SKM-1 (cell line): ENCODE measurements around the gene SPEG.

ENCODE experiments used
- DNase-seq: peaks from one replicate; lab custom pipeline; 2025; ENCODE audit not compliant: unreplicated experiment; lab: John Stamatoyannopoulos, UW

Gene SPEG

GRCh38 chr2:219493086-219493485 is 58.4 kb downstream of the SPEG start:
- no peak for DNase-seq

DNA sequence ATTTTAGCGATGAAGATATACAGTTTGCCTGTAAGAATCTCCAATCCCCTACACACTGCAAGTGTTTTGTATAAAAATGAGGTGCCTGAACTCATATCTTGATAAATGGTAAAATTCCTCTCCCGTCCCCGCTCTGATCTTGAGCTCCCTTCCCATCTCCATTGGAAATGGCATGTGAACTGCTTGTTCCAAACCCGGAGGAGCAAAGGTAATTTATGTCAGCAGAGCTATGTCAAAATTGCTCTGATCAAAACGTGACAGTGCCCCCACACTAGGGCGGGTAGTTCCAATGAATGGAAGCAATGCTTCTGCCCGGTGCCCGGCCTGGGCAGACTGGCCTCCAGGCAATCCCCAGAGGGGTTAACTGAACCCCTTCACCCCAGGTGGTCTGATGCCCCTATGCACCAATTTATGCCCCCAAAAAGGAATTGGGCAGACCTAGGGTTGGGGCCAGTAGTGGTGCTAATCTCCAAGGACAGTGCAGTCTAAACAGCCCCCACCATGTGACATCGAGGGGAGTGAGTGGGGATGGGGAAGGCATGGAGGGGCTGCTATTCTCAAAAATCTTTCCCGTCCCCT is 60.4 kb downstream of the SPEG start:
- DNase-seq = no peak

- DNase-seq = peak; percentile 69
Observed at GRCh38 chr2:219495531-219496122, 61.0 kb downstream of the SPEG start.

DNA sequence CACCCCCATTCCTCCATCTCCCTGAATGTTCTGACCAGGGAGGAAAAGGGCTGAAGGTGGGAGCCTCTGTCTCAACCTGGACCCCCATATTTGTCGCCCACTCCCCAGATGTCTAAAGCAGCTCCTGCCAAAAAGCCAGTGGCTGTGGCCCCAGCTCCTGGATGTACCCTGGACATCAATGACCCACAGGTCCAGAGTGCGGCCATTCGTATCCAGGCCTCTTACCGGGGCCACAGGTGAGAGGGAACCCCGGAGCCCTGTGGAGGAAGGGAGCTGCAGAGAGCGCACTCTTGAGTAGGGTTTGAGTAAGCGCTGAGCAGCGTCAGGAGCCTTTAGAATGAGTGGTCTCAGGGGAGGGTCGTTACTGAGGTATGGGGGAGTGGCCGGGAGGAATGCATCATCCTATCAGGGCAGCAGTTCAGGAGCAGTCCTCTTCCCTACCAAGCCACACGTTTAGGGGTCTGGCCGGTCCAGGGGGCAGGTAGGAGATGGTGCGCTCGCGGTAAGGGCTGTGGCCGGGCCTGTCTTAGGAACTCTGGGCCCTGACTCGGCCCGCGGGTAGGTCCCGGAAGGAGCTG is 61.7 kb downstream of the SPEG start:
- DNase-seq = no peak

DNA sequence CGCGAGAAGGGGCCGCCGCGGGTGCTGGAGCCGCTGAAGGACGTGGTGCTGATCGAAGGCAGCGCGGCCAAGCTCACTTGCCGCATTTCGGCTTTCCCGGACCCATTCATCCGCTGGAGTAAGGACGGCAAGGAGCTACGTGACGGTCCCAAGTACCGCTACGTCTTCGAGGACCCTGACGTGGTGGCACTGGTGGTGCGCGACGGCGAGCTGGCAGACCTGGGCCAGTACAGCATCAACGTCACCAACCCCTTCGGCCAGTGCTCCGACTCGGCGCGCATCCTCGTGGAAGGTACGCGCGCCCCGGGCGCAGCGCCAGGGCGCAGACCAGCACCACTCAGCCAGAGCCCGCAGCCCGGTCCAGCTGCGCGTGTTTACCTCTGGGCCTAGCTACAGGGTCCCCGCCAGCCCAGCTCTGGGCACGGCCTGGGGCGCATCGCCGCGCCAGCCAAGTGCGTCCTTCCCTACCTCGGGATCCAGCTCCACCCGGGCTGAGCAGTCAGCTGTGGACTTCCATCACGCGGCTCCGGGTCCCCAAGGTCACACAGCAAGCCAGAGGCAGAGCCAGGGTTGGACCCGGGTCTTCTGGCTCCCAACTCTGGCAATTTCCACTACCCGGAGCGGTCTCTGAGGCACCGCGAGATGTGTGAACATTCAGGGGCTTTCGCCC is 62.3 kb downstream of the SPEG start:
- no peak for DNase-seq

DNA sequence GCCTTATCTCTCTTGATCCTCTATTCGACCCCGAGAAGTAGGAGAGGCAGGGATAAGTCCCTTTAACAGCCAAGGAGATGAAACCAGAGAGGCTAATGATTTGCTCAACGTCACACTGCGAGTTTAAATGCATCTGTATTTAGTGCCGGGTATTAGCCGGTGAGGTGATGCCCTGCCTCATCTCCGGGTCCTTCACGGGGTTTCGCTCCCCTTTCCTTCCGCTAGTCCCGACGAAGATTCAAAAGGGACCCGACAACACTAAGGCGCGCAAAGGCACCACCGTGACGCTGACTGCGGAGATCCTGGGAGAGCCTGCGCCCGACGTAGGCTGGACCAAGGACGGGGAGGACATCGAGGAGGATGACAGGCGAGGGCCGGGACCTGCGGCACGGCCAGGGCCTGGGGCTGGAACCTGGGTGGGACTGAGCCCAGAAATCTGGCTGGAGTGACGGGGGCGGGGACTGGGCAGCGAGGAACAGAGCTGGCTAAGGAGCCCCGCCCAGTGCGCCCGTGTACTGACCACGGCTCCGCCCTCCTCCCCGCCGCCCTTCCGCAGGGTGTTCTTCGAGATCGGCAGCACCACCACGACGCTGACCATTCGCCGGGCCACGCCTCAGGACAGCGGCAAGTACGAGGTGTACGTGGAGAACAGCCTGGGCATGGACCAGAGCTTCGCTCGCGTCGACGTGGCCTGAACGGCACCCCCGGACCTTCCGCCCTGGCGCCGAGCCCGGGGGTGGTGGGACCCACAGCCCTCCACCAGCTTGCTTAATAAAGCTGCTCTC is 63.0 kb downstream of the SPEG start:
- DNase-seq = peak; percentile 52

GRCh38 chr2:219498280-219499057 is 63.8 kb downstream of the SPEG start, which contains the start of gene GMPPA:
Gene GMPPA (plus strand): TSS chr2:219498891. CDS start chr2:219499976, 1,085 bp downstream.
- peak; percentile 98 for DNase-seq

DNA sequence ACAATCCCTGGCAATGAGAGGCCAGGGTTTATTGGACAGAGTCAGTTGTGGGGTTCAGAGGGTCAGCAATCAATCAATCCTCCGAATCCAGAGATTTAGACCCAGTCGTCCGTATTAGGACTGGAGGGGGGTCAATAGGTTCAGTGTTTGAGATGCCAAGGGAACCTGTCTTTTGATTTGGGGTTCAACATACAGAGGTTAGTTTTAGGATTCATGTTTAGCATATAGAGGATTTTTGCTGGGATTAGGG is 64.3 kb downstream of the SPEG start:
- DNase-seq = no peak

- no peak for DNase-seq
Observed at GRCh38 chr2:219499555-219499954, 64.9 kb downstream of the SPEG start.

DNA sequence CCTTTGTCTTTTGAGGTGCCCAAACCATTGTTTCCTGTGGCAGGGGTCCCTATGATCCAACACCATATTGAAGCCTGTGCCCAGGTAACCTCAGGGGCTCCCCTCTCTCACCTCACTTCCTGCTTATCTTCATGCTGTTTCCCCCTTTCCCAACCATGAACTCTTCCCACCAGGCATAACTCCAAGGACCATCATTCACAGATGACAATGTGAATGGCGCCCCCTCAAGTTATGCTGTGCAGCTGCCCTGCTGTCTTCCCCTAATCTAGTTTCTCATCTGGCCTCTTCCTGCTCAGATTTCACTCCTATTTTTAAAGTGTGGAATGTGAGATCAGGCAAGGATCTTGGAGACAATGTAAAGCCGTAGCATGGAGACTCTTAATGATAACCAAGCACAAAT is 65.5 kb downstream of the SPEG start:
- DNase-seq = no peak

- DNase-seq = no peak
Observed at GRCh38 chr2:219501849-219502248, 67.2 kb downstream of the SPEG start.

- DNase-seq = no peak
Observed at GRCh38 chr2:219502618-219503017, 68.0 kb downstream of the SPEG start.

DNA sequence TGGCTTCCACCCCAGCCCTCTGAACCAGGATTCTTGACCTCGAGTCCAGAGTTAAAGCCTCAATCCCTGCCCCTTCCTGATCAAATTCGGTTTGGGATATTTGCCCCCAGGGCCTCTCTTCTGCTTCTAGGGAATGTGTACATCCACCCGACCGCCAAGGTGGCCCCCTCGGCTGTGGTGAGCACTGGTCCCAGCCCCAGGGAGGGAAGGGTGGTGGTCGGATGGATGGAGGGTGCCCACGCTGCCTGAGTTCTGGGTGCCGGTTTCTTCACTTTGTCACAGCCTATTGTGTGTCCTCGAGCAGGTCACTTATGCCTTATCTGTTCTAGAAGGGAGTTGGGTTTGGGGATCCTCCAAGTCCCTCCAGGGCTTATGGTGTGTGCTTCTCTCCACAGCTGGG is 70.9 kb downstream of the SPEG start:
- DNase-seq = no peak

- no peak for DNase-seq
Observed at GRCh38 chr2:219506153-219506801, 71.6 kb downstream of the SPEG start.

GRCh38 chr2:219506802-219507526 is 72.3 kb downstream of the SPEG start:
- DNase-seq = no peak

DNA sequence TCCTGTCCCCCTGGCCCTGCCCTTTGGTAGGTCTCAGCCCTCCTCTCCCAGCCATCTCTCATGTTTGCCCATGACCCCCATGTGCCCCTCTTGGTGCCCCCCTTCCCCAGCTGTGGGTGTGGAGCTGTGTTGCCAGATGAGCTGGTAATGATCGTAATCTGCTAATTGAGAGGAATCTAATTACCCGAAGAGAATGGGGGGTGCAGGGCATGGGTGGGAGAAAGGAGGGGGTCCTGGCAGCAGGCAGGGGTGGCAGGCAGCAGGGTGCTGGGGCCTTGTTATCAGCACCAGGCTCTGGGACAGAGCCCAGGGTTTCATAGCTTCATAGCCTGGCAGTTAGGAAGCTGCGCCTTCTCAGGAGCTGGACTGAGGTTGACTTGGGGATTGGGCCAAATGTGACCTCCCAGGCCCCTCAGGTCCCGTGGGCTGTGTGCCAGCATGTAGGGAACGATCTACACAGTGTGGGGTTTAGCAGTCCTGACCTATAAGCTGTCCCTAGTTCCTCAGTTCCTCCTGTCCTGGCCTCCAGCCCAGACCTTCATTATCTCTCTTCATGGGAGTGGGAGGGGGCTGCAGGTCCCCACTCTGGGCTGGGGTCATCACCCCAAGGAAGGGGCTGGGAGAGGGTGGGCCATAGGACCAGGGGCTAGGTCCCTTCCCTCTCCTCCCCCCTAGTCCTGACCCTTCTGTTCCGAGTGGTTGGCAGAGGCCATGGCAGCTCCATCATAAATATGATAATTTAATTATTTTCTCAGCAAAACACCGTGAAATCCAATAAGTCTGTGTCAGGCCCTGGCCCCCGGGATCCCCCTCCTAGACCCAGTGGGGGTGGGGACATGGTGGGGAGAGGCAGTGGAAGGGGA is 73.2 kb downstream of the SPEG start:
- no peak for DNase-seq

DNA sequence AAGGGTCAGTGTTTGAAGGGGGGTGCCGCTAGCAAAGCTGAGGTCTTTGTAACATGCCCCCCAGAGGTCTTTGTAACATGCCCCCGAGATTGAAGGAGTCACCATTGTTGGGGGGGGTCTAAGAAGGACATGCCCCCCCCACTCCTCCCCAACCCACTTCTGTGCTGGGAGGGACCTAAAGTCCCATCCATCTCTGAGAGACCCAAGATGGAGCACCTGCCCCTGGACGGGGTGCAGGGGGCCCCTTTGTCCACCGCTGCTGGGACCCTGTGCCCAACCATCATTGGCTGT is 73.7 kb downstream of the SPEG start:
- DNase-seq = no peak

DNA sequence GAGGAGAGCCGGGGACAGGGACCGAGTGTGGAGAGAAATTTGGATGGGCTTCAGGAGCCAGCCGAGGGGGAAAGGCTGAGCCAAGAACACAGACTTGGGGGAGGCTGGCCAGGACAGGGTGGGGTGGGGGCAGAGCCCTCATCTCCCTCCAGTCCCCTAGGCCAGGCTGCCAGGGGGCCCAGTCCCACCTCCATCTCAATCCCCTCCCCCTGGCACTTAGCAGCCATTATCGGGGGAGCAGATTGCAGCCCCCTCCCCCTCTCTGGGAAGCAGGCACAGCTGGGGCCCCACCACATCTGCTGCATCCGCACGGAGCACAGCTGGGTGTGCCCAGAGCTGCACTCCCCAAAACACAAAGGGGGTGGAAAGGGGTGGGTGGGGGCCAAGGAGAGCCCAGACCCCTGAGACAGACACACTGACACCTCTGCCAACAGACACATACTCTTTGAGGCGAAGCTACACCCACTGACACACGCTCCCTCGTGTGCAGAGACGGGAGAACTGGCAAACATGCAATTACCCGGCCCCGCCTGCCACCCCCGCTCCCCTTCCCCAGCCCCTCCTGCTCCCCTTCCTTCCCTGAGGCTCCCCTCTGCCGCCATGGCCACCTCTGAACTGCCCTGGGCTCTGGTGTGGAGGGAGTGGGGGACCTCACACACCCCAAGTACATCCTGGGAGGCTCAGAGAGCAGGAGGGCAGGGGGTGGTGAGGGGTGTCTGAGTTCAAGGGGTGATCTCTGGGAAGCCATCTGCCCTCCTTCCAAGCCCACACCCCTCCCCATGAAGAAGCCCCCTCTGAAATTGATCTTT is 74.5 kb downstream of the SPEG start:
- DNase-seq = no peak
